GM19455 (cell line): ENCODE data around the gene GFOD1.
"Not testable (repeated sequence)": the region's sequence is repeated elsewhere in the genome, so short reads cannot be mapped to it uniquely, and the experiment has no call there.

Experiments
- ATAC-seq: cut with Tn5 transposase; IDR thresholded peaks from one replicate; pipeline ENCODE4 v1.9.1; 2021; ENCODE audit not compliant: unreplicated experiment

Gene GFOD1

DNA sequence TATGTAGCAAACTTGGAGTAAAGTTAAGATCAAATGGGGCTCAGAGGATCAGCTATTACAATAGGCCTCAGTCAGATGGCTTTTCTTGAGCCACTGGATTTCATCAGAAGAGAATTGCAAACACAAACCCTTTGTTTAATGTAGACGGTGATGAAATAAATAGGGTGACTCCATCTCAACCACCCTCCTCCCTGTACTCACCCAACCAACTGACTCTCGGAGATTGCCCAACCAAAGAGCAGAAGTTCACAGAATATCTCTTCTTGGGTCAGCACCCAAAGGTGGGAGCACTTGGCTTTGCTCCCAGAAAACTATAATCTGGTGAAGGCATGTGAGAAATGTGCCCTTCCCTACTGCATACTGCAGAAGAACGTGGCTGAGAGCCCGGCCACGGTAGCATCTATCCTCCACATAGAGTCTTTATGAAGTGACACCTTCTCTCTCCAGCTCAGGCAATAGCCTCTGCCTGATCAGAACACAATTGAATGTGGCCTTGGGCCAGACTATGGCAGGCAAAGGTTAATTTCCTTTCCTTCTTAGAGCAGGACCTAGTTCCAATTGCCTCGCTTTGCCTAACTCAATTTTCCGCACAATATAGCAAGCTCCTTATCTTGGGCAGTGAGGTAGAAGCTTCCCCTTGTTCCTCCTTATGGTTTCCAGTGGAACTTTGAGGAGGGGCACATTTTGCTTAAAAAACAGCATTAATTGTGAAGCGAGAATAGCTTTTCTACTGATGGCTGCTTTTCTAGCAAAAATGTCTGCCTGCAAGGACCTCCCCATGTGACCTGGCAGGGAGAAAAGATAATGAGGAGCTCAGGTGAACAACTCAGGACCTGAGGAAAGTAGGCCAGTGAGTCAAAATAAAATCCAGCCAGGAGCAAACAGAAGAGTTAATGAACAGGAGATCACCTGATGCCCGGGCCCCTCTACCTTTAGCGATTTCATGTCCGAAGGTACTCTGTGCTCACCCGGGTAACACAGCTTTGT lies 79.4 kb downstream of the GFOD1 start:
- ATAC-seq: no peak

DNA sequence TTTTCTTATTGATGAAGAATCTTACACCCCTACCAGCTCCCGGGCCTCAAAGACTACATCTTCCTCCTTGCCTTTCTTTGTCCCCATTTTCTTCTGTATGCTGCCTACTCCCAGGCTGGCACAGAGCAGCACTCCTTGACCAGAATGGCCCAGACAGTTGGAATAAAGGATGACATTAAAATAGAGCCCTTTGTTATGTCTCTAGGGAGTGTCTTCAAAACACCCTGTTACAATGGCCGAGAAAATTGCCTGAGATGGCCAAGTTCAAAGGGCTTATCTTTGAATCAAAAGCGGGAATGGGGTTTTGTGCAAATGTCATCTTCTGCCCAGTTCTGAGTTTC lies 80.1 kb downstream of the GFOD1 start:
- no peak for ATAC-seq

DNA sequence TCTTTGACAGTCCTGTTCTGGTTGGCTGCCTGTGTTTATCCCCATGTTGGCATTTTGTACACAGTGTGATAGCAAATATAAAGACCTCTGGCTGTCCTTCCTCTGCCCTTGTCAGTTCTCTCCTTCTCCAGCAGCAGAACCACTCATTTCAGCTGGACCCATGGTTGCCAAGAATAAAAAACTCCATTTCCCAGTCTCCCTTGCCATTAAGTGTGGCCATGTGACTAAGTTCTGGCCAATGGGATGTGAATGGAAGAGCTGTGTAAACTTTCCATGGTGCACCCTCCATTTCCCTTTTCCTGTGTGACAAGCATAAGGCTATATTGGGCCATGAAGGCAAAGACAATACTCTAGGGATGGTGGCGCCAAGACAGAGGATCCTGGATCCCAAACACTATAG lies 80.6 kb downstream of the GFOD1 start:
- ATAC-seq: no peak

DNA sequence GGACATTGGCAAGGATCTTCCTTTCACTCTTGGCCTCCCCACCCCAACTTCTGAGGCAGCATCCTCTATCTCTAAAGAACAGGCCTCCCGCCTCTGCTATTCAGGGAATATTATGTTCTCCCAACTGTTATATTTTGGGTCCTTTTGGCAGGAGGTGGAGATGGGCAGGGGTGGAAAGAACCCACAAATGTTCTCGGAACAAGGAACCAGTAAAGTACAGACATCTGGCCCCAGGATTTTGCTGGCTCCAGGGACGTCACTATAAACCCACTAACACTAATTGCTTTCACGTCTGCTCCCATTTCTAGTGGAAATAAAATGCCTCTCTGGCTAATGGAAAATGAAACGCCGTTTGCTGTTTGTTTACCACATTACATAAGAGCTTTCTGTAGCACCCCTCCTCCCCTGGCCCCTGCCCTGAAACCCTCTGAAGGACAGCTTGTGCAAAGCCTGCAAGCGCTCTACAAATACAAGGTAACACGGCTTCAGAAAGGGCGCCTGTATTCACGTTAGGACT lies 81.4 kb downstream of the GFOD1 start:
- no peak for ATAC-seq

DNA sequence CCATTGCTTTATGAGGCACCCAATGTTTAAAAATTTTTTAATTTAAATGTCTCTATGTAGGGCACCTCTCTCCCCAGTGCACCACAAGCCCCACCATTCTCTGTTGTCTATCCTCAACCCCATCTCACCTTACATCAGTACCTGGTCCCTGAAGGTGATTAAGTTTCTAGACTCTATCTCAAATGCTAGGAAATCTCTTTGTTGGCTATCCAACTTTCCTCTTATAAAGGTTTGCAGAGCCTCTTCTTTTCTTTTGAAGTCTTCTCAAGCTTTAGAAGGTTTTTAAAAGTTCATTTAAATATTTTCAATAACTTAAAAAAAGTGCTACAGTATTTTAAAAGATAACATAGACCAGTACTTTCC lies 82.5 kb downstream of the GFOD1 start:
- ATAC-seq: no peak

DNA sequence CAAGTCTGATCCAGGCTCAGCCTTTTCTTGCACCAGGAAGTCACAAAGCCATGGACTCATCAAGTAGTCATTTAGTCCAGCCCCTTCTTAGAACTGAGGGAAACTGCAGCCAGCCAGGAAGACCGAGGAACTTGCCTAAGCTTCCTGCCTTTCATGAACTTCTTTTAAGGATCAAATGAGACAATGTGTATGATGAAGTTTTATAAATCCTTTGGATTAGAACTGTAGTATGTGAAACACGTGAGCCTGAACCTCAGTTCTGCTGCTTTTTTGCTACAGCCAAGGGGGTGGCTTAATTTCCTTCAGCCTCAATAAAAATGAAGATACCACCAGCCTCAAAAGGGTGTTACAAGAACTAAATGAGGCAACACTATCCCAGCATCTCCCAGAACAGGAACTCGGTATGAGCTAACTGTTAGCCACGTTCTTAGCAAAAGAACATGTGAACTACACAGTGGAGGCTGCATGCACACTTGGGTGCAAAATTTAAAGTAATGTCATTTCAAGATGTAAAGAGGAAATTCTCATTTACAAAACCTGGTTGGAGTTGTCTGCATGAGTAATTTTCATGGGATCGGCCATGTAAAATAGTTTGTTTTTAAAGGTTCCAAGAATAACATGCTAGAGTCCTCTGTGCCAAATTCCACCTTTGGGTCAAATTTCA lies 83.0 kb downstream of the GFOD1 start:
- ATAC-seq: no peak

DNA sequence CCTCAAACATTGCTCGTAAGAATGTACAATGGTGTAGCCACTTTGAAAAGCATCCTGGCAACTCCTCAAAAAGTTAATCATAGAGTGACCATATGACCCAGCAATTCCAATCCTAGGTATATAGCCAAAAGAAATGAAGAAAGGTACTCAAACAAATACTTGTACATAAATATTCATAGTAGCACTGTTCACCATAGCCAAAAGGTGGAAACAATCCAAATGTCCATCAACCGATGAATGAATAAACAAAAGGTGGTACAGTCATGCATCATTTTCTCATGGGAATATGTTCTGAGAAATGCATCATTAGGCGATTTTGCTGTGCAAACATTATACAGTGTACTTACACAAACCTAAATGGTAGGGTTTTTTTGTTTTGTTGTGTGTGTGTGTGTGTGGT lies 84.7 kb downstream of the GFOD1 start:
- ATAC-seq: no peak

DNA sequence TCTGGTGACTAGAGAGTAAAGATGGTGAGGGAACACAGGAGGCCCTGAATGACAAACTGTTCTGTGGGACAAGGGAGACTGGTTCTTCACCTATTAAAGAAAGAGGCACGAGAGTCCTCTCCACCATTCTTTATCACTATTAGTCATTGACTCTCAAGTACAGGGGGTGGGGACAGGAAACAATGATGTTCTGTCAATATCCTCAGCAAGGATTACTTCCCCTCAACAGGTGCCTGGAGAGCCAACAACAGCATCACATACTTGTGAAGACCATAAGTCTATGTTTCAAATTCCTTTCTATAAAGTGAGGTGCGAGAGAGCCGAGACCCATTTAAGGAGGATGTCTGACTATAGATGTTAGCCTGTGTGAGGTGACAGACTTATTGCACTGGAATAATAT lies 86.6 kb downstream of the GFOD1 start:
- ATAC-seq: no peak

DNA sequence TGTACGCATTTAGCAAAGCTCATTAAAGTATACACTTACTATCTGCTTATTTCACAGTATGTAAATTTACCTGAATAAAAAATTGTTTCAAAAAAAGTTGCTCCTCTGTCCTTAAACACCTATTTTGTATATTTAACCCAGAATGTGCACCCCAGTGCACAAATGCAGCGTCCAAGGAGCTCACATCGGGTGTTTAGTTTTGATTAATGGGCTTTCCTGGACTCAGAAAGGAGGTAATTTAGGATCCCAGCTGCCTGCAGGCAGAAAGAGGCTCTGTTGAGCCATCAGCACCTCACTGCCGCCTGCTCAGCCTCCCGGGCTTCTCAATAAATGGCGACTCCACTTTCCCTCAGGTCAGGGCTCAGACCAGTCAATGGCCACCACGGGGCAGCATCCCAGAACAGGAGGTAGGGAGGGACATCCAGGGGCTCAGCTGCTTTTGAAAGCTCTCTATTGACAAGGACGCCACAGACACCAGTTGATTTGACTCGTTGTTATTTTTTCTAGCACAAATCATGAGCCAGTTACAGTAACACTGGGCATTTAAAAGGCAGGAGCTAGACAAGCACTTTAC lies 88.9 kb downstream of the GFOD1 start:
- no peak for ATAC-seq

DNA sequence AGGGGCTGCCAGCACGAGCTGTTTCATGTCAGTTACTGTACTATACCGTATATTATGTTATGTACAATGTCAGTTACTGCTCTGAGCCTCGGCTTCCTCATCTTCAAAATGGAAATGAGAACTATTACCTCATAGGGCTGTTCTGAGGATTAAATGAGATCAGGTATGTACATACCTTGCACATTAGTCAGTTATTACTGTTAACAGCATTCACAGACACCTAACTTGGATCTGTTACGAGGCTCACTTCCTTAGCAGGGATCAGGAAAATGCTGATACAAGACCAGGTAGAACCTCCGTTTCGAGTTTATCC lies 89.4 kb downstream of the GFOD1 start:
- ATAC-seq: no peak

DNA sequence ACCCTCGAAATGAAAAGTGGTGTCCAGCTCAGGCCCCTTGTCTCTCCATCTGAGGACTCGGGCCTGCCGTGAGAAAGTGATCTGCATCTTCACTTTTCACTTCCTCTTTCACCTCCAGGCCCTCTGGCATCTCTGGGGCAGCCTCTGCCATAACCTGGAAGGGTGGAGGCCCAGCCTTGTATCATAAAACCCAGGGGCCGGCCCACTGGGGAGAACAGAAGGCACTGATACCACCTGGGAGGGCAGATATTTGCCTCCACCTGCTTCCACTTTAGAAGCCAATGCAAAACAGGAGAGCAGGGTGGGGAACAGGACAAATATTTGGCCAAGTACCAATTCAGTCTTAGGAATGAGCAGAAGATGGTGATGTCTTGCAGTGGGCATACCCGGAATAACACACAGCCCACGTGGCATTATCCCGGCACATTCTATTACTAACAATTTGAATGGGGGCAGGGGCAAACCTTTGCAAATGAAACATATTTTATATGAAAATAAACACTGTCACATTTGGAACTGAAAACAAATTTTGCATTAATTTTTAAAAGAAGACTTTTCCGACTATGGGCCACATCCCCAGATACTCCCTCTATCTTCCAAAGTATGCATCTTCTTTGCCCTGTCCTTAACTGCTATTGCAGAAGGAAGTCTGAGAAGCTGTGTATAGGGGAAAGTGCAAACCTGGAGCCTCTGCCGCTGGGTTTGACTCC lies 89.9 kb downstream of the GFOD1 start:
- peak; percentile 76 for ATAC-seq

DNA sequence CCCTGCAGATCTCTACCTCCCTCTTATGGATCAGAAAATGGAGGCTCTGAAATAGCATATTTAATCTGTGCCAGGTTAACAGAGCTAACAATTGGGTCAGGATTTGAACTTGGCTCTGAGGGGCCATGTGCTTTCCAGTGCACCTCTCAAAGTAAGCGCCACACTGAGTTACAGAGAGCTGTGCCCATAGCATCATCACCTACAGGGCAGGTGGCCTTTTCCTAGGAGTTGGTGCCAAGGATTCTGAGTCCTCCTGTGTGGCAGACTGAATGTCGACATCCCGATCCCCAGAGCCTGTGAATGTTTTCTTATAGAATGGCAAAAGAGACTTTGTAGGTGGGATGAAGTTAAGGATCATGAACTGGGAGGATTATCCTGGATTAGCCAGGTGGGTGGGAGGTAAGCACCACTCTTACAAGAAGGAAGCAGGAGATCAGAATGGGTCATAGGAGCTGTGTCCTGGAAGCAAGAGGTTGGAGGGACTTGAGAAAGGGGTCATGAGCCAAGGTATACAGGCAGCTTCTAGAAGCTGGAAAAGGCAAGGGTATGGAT lies 91.1 kb downstream of the GFOD1 start:
- no peak for ATAC-seq

DNA sequence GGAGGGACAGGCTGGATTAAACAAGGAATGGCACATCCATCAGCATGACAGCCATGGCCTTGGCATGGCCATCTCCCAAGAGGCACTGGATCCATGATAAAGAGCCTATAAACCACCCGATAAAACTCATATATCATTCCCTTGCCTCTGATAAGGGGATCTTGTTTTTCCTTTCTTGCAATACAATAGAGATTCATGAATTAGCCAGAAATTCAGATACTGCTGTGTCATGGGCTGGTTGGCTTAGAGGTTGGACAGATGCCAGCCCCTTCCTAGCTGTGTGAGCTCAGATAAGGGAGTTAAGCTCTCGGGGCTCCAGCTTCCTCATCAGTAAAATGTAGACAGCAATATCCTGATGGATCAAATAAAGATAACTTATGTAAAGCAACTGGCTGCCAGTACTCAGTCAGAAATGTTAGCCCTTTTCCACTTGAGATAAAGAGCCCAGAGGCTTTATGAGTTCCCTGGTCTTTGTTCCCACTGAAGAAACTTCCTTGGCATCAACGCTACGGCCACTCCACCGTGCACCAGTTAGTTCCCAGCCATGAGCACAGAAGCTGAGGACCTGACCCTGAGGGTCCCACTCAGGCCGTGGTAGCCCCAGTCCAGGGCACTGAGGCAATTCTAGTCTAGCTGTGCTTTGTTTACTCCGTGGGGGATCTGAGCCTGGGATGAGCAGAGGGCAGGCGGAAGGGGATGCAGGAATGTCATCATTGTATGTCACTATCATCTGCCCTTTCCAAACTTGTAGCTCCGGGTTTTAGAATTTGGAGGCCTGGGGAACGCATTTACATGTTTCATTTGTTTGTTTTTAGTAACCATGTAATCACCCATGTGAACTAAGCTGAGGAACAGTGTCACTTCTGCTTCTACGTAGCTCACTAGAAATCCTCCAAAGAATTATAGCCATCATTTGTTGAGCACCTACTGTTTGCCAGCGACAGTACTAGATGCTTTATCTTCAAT lies 91.8 kb downstream of the GFOD1 start:
- no peak for ATAC-seq

DNA sequence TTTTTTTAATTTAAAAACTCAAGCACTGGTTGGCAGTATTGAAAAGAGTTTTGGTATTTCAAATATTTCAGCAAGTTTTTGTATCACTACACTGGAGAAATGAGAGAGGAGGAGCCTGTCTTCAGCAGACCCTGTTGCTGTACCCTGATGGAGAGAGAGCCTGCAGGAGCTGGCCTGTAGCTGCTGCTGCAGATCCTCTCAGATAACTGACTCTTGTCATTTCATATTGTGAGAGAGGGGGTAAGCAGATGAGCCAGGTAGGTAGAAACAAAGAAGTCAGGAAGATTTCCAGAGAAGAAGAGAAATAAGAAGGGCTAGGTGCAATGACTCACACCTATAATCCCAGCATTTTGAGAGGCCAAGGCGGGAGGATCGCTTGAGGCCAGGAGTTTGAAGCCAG lies 94.9 kb downstream of the GFOD1 start:
- no peak for ATAC-seq

DNA sequence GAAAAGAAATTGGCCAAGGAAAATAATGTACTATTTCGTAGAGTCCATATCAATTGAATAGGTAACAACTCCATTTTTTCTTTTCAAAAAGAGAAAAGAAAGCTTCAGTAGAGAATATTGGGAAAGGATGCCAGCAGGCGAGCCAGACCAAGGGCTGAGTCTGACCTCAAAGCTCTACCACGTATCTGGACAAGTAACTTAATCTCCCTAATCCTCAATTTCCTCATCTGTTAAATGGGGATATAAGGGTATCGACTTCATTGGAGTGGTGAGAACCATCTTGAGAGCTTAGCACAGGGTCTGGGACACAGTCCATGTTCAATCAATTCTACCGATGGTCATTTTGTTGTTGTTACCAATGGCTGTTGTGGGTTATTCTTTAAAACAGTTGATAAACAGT lies 95.9 kb downstream of the GFOD1 start:
- ATAC-seq: no peak

DNA sequence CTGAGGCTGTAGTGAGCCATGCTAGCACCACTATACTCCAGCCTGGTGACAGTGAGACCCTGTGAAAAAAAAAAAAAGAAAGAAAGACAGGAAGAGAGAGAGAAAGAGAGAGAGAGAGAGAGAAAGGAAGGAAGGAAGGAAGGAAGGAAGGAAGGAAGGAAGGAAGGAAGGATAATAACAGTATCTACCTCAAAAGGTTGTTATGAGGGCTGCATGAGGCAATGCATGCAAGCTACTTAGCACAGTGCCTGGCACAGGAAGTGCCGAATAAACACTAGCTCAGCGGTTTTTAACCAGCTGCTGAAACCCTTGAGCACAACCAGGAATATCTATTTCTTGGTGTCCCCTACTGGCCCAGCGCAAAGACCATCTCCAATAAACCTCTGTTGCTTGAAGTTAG lies 96.7 kb downstream of the GFOD1 start:
- no peak for ATAC-seq

DNA sequence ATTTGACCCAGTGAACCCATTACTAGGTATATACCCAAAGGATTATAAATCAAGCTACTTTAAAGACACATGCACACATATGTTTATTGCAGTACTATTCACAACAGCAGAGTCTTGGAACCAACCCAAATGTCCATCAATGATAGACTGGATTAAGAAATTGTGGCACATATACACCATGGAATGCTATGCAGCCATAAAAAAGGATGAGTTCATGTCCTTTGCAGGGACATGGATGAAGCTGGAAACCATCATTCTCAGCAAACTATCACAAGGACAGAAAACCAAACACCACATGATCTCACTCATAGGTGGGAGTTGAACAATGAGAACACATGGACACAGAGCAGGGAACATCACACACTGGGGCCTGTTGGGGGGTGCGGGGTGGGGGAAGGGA lies 98.2 kb downstream of the GFOD1 start:
- ATAC-seq: not testable (repeated sequence)

DNA sequence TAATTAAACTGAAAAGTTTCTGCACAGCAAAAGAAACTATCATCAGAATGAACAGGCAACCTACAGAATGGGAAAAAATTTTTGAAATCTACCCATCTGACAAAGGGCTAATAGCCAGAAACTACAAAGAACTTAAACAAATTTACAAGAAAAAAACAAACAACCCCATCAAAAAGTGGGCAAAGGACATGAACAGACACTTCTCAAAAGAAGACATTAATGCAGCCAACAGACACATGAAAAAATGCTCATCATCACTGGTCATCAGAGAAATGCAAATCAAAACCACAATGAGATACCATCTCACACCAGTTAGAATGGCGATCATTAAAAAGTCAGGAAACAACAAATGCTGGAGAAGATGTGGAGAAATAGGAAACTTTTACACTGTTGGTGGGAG lies 98.6 kb downstream of the GFOD1 start:
- ATAC-seq: not testable (repeated sequence)

DNA sequence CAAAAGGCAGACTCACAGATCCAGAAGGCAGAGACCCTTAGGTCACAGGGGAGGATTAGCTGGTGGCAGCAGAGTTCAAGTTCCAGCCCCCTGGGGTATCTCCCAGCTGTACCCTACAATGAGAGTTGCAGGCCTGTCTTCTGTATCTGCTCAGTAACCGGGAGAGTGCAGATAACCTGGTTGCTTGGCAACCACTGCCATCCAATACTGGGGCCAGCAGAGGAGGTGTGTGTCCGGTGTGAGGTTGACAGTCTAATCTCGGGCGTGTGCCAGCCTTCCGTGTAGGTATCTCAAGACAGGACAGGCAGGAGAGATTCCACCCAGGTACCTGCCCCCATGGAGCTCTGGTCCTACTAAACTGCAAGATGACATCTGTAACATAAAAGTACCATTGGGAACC lies 102.4 kb downstream of the GFOD1 start:
- ATAC-seq: no peak

DNA sequence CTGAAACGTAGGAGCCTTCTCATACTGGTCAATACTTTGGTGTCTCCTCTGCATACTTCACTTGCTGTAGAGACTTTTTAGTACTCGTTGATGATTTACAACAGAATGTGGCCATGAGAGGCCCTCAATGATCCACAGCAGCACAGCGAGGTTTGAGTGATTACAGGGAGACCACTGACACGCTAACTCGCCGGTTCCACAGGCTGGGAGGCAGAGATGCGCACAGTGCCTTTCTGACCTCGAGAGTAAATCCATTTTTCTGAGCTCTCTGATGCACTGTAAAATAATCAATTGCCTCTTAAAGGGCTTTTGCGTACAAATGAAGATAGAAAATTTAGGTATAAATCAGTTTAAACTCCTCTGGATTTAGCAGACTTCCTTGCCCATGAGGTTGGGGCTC lies 102.9 kb downstream of the GFOD1 start:
- no peak for ATAC-seq
